GM18909 (cell line): Measurements from ENCODE around the gene APEX1.

Experiments used
- ATAC-seq: cut with Tn5 transposase; IDR thresholded peaks from one replicate; pipeline ENCODE4 v1.9.1; 2021; ENCODE audit warnings: mild to moderate bottlenecking; ENCODE audit not compliant: unreplicated experiment, poor library complexity

The APEX1 gene

GRCh38 chr14:20469890-20470602 is 15.0 kb downstream of the APEX1 start:
- peak; percentile 38 for ATAC-seq

DNA sequence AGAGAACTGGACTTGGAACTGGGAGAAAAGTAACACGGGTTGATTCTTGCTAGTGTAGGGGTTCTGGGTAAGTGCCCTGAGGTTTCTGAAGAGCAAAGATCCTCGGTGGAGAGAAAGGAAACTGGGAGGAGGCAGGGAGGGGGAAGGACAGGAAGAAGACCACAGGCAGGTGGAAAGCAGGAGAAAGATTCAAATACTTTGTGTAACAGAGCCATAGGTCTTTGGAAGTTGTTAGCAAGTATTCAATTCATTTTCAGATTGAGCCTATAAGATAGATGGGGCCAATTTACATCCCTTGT is 15.5 kb downstream of the APEX1 start:
- no peak for ATAC-seq

GRCh38 chr14:20472536-20473169 is 17.6 kb downstream of the APEX1 start:
- ATAC-seq, result no peak

DNA sequence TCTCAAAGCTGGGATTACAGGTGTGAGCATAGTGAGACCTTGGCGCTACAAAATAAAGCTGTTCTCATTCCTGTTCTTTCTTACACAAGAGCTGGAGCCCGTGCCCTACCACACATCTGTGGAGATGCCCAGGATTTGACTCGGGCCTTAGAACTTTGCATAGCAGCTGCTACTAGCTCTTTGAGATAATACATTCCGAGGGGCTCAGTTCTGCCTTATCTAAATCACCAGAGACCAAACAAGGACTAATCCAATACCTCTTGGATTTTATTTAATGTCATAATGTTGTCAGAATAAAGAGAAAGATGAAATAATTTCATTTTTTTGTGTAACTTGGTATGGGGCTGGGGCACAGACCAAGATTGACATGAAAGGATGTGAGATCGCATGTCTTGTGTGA is 21.8 kb downstream of the APEX1 start:
- ATAC-seq, result no peak

DNA sequence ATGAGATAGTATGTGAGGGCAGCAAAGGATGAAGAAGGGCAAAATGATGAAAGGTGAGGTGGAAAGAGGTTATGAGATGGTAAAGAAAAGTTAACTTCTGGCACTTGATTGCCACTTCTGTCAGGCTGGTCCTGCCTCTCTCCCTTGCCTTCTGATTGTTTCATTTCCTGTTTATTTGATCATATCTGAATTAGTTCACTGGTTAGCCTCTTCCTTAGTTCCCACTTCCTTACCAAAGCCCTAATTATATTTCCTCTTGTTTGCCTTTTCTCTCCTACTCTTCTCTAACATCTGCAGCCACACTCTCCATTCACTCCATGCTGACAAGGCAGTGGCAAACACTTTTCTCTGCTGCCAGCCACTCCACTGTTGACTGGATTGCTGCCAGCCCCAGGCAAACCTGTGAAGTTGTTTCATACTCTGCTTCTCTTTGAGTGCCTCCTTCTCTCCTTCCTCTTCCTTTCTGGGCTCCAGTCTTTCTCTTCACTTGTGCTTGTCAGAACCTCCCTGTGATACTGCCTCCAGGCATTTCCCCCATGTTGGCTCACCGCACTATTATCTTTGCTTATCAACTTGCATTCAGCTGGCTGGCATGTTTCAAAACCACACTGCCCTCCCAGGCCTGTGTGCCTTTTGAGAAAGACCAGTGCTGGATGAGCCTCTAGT is 22.3 kb downstream of the APEX1 start:
- ATAC-seq, result no peak

GRCh38 chr14:20478894-20479293 is 23.9 kb downstream of the APEX1 start:
- ATAC-seq, result no peak

- no peak for ATAC-seq
Measured at GRCh38 chr14:20482382-20482781, 27.4 kb downstream of the APEX1 start.

GRCh38 chr14:20485900-20486299 is 30.9 kb downstream of the APEX1 start:
- no peak for ATAC-seq

- no peak for ATAC-seq
Measured at GRCh38 chr14:20486684-20487395, 31.8 kb downstream of the APEX1 start.

GRCh38 chr14:20487396-20487725 is 32.3 kb downstream of the APEX1 start:
- ATAC-seq, result no peak

- ATAC-seq, result peak; percentile 61
Measured at GRCh38 chr14:20489093-20489994, 34.3 kb downstream of the APEX1 start.

- ATAC-seq, result no peak
Measured at GRCh38 chr14:20490563-20490962, 35.5 kb downstream of the APEX1 start.

- no peak for ATAC-seq
Measured at GRCh38 chr14:20492486-20492885, 37.5 kb downstream of the APEX1 start.

DNA sequence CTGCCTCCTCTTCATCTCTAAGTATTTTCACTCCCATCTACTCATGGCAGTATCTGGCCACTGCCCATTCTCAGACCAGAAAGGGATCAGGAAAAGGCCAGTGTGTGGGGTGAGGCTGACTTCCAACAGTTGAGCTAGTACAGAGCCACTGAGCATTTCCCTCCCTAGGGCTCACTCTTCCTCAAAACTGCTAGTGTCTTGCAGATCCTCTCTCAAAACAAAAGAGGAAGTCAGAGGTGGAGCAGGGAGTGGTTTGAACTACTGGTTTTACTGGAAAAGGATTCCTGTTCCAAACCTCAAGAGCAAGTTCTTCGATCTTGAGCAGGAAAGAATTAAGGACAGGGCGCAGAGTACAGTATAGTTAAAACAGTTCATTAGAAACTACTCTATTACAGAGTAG is 38.6 kb downstream of the APEX1 start:
- ATAC-seq, result no peak

DNA sequence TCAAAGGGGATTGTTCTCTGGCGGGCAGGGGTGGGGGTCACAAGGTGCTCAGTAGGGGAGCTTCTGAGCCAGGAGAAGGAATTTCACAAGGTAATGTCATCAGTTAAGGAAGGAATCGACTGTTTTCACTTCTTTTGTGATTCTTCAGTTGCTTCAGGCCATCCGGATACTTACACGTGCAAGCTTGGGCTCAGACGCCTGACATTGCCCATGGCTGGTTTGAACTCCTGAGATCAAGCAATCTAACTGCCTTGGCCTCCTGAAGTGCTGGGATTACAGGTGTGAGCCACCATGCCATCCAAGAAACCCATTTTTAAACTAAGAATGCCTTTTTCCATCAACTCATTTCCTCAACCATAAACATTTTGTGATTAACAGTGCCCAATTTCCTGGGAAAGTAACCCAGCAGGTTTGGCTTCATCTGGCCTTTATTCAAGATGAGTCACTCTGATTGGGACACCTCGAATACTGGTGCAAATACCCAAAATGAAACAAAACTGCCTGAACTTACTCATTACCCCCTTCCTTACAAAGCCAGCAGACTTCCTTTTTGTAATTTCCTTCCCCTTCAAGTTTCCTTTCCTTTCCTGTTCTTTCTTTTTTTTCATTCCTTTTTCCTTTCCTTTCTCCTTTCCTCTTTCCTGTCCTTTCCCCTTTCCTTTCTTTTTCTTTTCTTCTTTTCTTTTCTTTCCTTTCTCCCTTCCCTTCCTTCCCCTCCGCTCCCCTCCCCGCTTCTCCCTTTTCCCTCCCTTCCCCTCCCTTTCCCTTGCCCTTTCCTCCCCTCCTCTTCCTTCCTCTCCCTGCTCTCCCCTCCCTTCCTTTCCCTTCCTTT is 40.1 kb downstream of the APEX1 start:
- no peak for ATAC-seq

- no peak for ATAC-seq
Measured at GRCh38 chr14:20498622-20499021, 43.6 kb downstream of the APEX1 start.

DNA sequence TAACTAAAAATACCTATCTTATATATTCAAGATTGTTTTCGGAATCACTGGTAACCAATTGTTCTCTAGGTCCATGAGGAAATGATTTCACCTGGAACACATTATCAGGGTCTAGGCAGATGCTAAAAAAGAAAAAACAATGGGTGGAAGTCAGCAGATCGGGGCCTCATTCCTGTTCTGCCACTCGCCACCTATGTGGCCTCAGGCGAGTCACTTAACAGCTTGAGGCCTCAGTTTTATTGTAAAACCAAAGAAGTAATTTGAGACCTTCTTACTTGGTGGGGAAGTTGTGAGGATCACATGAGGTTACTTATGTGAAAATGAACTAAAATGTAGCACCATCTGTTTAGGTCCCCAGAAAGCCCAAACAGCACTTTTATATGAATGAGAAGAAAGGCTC is 44.1 kb downstream of the APEX1 start:
- ATAC-seq, result no peak

- ATAC-seq, result no peak
Measured at GRCh38 chr14:20499881-20500280, 44.9 kb downstream of the APEX1 start.

DNA sequence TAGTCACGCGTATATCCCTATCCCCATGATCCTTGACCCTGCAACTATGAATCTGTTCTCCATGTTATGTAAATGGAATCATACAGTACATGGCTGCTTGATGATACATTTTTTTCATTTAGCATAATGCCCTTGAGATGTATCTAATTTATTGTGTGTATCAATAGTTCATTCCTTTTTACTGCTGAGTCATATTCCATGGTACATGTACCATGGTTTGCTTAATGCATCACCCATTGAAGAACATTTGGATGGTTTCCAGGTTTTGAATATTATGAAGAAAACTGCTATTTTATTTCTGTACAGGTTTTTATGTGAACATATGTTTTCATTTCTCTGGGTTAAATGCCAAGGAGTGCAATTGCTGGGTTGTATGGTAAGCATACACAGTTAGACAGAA is 46.3 kb downstream of the APEX1 start:
- no peak for ATAC-seq

DNA sequence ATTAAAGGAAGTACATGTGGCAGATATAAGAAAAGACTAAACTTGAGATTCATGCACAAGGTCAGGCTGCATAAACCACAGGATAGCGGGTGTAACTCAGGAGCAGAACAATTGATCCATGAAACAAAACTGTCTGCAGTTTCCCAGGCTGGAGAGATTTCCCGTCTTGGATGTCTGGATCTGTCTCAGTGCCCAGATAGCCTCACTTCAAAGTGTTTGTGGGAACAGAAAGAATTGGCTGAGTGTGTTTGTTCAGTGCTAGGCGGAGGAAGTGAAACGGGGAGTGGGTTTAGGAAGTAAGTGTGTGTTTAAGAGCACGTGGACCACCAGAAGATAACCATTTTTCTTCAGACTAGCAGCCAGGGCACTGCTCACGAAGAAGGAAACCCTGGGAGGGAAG is 48.9 kb downstream of the APEX1 start:
- no peak for ATAC-seq
